Amygdala (tissue), 56 donors: Measurements from ENCODE around the gene KRTAP4-4.
A peak's percentile ranks its signal among the peaks of the same experiment; 100 is the strongest.
"Not testable (repeated sequence)": the region's sequence is repeated elsewhere in the genome, so short reads cannot be mapped to it uniquely, and the experiment has no call there.

ENCODE experiments used
- DNase-seq, 56 donors: peaks; one replicate each; lab custom pipeline; 2025; lab: John Stamatoyannopoulos, UW

KRTAP4-4 gene

GRCh38 chr17:41160648-41161047 is at the start of gene KRTAP4-4:
KRTAP4-4 (minus strand) TSS chr17:41160748; CDS start chr17:41160691, 57 bp downstream.
- no peak for DNase-seq

- no peak for DNase-seq
These were observed 39.0 kb upstream of the KRTAP4-4 start for GRCh38 chr17:41199421-41200078.

GRCh38 chr17:41196068-41196467 is 35.5 kb upstream of the KRTAP4-4 start:
- DNase-seq, result no peak

GRCh38 chr17:41190328-41190727 is 29.8 kb upstream of the KRTAP4-4 start:
- no peak for DNase-seq

- not testable (repeated sequence) for DNase-seq
These were observed 29.3 kb upstream of the KRTAP4-4 start, which contains the start of gene KRTAP9-1 for GRCh38 chr17:41189837-41190318. KRTAP9-1 (plus strand) TSS chr17:41189887; CDS start chr17:41189887, 0 bp downstream.

GRCh38 chr17:41186872-41187271 is 26.3 kb upstream of the KRTAP4-4 start:
- no peak for DNase-seq

- DNase-seq, result no peak
These were observed 24.5 kb upstream of the KRTAP4-4 start for GRCh38 chr17:41185001-41185400.

GRCh38 chr17:41184480-41184961 is 24.0 kb upstream of the KRTAP4-4 start, which contains the start of gene KRTAP4-1:
KRTAP4-1 (minus strand) TSS chr17:41184911; CDS start chr17:41184854, 57 bp downstream.
- DNase-seq, result no peak

- DNase-seq, result no peak
These were observed 18.5 kb upstream of the KRTAP4-4 start for GRCh38 chr17:41178843-41179616.

- no peak for DNase-seq
These were observed 17.8 kb upstream of the KRTAP4-4 start for GRCh38 chr17:41178341-41178740.

- no peak for DNase-seq
These were observed 17.3 kb upstream of the KRTAP4-4 start, which contains the start of gene KRTAP4-2 for GRCh38 chr17:41177727-41178271. KRTAP4-2 (minus strand) TSS chr17:41178221; CDS start chr17:41178164, 57 bp downstream.

- peak in 1 of 56 donors; percentile 0 for DNase-seq
These were observed 16.3 kb upstream of the KRTAP4-4 start for GRCh38 chr17:41176744-41177387.

- no peak for DNase-seq
These were observed 11.3 kb upstream of the KRTAP4-4 start for GRCh38 chr17:41171886-41172285.

- no peak for DNase-seq
These were observed 7.6 kb upstream of the KRTAP4-4 start, which contains the start of gene KRTAP4-3 for GRCh38 chr17:41168121-41168520. KRTAP4-3 (minus strand) TSS chr17:41168221; CDS start chr17:41168172, 49 bp downstream.

DNA sequence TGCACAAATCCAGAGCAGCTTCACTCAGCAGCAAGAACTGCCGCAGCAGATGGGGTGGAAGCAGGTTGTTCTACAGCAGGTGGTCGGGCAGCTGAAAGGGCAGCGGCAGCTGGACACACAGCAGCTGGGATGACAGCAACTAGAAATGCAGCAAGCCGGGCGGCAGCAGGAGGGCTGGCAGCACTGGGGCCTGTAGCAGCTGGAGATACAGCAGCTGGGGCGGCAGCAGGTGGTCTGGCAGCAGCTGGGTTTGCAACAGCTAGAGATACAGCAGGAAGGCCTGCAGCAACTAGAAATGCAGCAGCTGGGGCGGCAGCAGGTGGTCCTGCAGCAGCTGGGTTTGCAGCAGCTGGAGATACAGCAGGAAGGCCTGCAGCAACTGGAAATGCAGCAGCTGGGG is 7.0 kb upstream of the KRTAP4-4 start:
- no peak for DNase-seq

DNA sequence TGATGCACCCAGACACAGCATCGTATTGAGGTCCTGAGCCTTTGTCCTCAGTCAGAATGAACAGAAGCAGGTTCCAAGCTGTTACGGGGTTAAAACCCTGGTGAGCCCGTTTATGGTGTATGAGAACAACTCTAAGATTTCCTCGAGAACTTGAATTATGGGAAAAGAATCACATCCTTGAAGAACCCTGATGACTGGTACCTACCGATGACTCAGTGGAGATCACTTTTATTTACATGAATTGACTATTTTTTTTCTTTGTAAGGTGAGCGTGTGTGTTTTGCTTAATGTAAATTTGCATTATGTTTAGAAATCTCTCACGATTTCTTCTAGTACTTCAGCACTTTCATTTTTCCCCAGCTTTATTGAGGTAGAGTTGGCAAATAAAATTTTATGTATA is 3.3 kb upstream of the KRTAP4-4 start:
- DNase-seq, result no peak

- DNase-seq, result not testable (repeated sequence)
These were observed 358 bp downstream of the KRTAP4-4 start for GRCh38 chr17:41160190-41160589.

GRCh38 chr17:41153856-41154255 is 6.7 kb downstream of the KRTAP4-4 start:
- peak in 6 of 56 donors; percentile 2 to 40 (median 4) for DNase-seq

GRCh38 chr17:41151525-41151924 is 9.0 kb downstream of the KRTAP4-4 start:
- DNase-seq, result no peak

DNA sequence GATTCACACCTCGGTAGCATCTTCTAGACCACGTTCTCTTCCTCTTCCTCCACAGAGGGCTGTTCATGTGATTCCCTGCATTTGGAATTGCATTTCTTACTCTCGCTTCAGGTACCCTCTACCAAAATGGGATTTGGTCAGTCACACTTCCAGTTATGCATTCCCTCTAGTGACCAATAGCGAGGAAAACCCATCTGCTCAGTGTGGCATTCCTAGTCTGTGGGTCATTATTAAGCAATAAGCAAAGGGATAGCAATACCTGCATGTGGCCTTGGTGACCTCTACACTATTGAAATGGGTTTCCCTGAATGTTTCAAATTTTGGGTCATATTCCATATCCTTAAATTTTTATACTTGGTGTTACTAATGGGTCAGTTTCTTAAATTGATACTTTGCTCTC is 10.5 kb downstream of the KRTAP4-4 start:
- DNase-seq, result no peak
